ENCODE results near the gene CD63.

DNA sequence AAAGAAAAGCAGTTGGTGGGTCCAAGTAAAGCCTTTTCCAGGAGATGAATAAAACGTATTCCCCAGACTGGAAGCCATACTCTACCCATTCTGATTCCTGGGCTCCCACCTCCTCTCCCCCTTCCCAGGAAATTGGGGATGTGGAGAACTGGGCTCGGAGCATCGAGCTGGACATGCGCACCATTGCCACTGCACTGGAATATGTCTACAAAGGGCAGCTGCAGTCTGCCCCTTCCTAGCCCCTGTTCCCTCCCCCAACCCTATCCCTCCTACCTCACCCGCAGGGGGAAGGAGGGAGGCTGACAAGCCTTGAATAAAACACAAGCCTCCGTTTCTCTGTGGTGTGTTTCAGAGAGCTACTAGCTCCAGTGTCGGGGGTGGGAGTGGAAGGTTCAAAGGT is 9.4 kb downstream of the CD63 start:
- TF ChIP-seq, protein P1, sequence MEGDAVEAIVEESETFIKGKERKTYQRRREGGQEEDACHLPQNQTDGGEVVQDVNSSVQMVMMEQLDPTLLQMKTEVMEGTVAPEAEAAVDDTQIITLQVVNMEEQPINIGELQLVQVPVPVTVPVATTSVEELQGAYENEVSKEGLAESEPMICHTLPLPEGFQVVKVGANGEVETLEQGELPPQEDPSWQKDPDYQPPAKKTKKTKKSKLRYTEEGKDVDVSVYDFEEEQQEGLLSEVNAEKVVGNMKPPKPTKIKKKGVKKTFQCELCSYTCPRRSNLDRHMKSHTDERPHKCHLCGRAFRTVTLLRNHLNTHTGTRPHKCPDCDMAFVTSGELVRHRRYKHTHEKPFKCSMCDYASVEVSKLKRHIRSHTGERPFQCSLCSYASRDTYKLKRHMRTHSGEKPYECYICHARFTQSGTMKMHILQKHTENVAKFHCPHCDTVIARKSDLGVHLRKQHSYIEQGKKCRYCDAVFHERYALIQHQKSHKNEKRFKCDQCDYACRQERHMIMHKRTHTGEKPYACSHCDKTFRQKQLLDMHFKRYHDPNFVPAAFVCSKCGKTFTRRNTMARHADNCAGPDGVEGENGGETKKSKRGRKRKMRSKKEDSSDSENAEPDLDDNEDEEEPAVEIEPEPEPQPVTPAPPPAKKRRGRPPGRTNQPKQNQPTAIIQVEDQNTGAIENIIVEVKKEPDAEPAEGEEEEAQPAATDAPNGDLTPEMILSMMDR (IDR thresholded peaks at IDR 0.05) = no peak
- TF ChIP-seq POLR2A (IDR thresholded peaks at IDR 0.05) = no peak

Data from thyroid gland (tissue), 4 donors.